HepG2 (cell line): ENCODE results near the gene FMC1. TPM values are rescaled to one million over a fixed set of nuclear protein-coding genes. Genes with fewer than 3 reads are reported as not detected.

Experiments
- ATF1 ChIP-seq: IDR thresholded peaks from 2 replicates; pipeline ENCODE4 v1.6.1; 2016; ENCODE audit warnings: mild to moderate bottlenecking, control low read depth
- HCFC1 ChIP-seq: fragments of 150-350 bp; IDR thresholded peaks from 2 replicates; pipeline ENCODE4 v1.6.1; 2014; ENCODE audit warnings: low read depth, low read length
- HNRNPLL ChIP-seq: fragments of 200-400 bp; formaldehyde crosslinking; IDR thresholded peaks from 2 replicates; pipeline ENCODE4 v1.6.1; 2017; ENCODE audit warnings: mild to moderate bottlenecking, low read depth, low read length; ENCODE audit not compliant: poor library complexity, severe bottlenecking
- MAFK ChIP-seq, 2 experiments: IDR thresholded peaks in 1 of 2; conservative IDR thresholded peaks in 1 of 2; 2 replicates each; pipeline ENCODE4 v1.6.1; 2011; ENCODE audit warnings: improper control_type of control experiment in 2 of 2, low read length in 2 of 2
- MIER3 ChIP-seq: IDR thresholded peaks from 2 replicates; pipeline ENCODE4 v1.6.1; 2016; ENCODE audit warnings: missing compliant biosample characterization, borderline replicate concordance
- MIXL1 ChIP-seq: IDR thresholded peaks from 2 replicates; pipeline ENCODE4 v1.6.1; 2016
- MXI1 ChIP-seq: IDR thresholded peaks from 3 replicates; pipeline ENCODE4 v1.6.1; 2012; ENCODE audit warnings: low read depth, low read length, inconsistent platforms, borderline replicate concordance
- NFATC3 ChIP-seq: sonication (generic); formaldehyde crosslinking; IDR thresholded peaks from 2 replicates; pipeline ENCODE4 v1.5.1; 2020; ENCODE audit warnings: mild to moderate bottlenecking, missing genetic modification reagents
- REL ChIP-seq: sonication (generic); formaldehyde crosslinking; conservative IDR thresholded peaks from 2 replicates; pipeline ENCODE4 v1.8.0; 2022; ENCODE audit warnings: mild to moderate bottlenecking, missing genetic modification reagents, moderate library complexity
- SP1 ChIP-seq, 2 experiments: fragments of 450-650 bp in 1 of 2; sonication (generic) in 1 of 2; formaldehyde crosslinking in 1 of 2; IDR thresholded peaks; 2 replicates each; pipeline versions ENCODE4 v1.4.0 to v1.6.1; 2016 to 2020; ENCODE audit warnings: missing genetic modification reagents in 1 of 2
- TCF12 ChIP-seq, 2 experiments: fragments of 450-650 bp in 1 of 2; sonication (generic) in 1 of 2; formaldehyde crosslinking in 1 of 2; IDR thresholded peaks; 2 replicates each; pipeline versions ENCODE4 v1.6.1 to v1.8.0; 2017 to 2022; ENCODE audit warnings: antibody characterized with exemption in 1 of 2, mild to moderate bottlenecking in 1 of 2, missing genetic modification reagents in 1 of 2, moderate library complexity in 1 of 2
- U2AF1 ChIP-seq: fragments of 200-400 bp; formaldehyde crosslinking; optimal IDR thresholded peaks from 2 replicates; pipeline ENCODE3; 2017; ENCODE audit warnings: mild to moderate bottlenecking, low read depth, low read length
- ZFP36 ChIP-seq: fragments of 150-350 bp; IDR thresholded peaks from 2 replicates; pipeline ENCODE4 v1.6.1; 2018; ENCODE audit warnings: borderline replicate concordance, low read length, low read depth; ENCODE audit not compliant: partially characterized antibody
- ZFP36L1 ChIP-seq: sonication (generic); formaldehyde crosslinking; IDR thresholded peaks from 2 replicates; pipeline ENCODE4 v1.8.0; 2022; ENCODE audit warnings: mild to moderate bottlenecking, missing genetic modification reagents, moderate library complexity
- ZFP36L2 ChIP-seq: sonication (generic); formaldehyde crosslinking; IDR thresholded peaks from 2 replicates; pipeline ENCODE4 v1.4.0; 2020; ENCODE audit warnings: missing genetic modification reagents
- ZNF121 ChIP-seq: sonication (generic); formaldehyde crosslinking; IDR thresholded peaks from 2 replicates; pipeline ENCODE4 v1.5.0; 2020; ENCODE audit warnings: mild to moderate bottlenecking, missing genetic modification reagents
- ZNF678 ChIP-seq: sonication (generic); formaldehyde crosslinking; IDR thresholded peaks from 2 replicates; pipeline ENCODE4 v1.4.0; 2020; ENCODE audit warnings: mild to moderate bottlenecking, missing genetic modification reagents
- ZNF766 ChIP-seq: sonication (generic); formaldehyde crosslinking; IDR thresholded peaks from 2 replicates; pipeline ENCODE4 v1.5.0; 2020; ENCODE audit warnings: missing genetic modification reagents, borderline replicate concordance
- ZSCAN21 ChIP-seq: sonication (generic); formaldehyde crosslinking; IDR thresholded peaks from 2 replicates; pipeline ENCODE4 v1.8.0; 2022; ENCODE audit warnings: mild to moderate bottlenecking, missing genetic modification reagents, moderate library complexity, borderline replicate concordance
- polyA plus RNA-seq, 8 experiments: library from polyadenylated mRNA; depleted of rRNA in 3 of 8; stranded (reverse) in 7 of 8; unstranded in 1 of 8; fragments of >200 nt; fragmentation: Illumina TruSeq in 4 of 8; extraction: Trizol in 4 of 8; gene quantifications; 2 replicates each; pipeline versions ENCODE4 v1.2.1 to v1.2.3, GENCODE V29; 2011 to 2016; ENCODE audit warnings: low read depth in 4 of 8, missing spikeins in 1 of 8, mixed read lengths in 1 of 8; ENCODE audit not compliant: insufficient read depth in 1 of 8
- total RNA-seq, 5 experiments: library from RNA; depleted of rRNA; stranded (reverse); fragments of >200 nt; fragmentation: Illumina TruSeq; extraction: Trizol; gene quantifications; 2 replicates each; pipeline ENCODE4 v1.2.3, GENCODE V29; 2016; ENCODE audit warnings: low read depth in 1 of 5
- TF ChIP-seq, protein P1 (sequence below): sonication (generic); formaldehyde crosslinking; IDR thresholded peaks from 2 replicates; pipeline ENCODE4 v1.4.0; 2020; ENCODE audit warnings: mild to moderate bottlenecking, missing genetic modification reagents
- TF ChIP-seq, protein P2 (sequence below): sonication (generic); formaldehyde crosslinking; IDR thresholded peaks from 2 replicates; pipeline ENCODE4 v1.5.0; 2020; ENCODE audit warnings: missing genetic modification reagents, mild to moderate bottlenecking, borderline replicate concordance
- TF ChIP-seq, protein P3 (sequence below): sonication (generic); formaldehyde crosslinking; IDR thresholded peaks from 2 replicates; pipeline ENCODE4 v1.8.0; 2022; ENCODE audit warnings: mild to moderate bottlenecking, missing genetic modification reagents, moderate library complexity

Gene FMC1
- total and polyA plus RNA-seq, 2 of the 13 experiments (the other 11 are each of a cell fraction or from before 2014, with no cell fraction given) = 39.2 to 50.7 TPM

DNA sequence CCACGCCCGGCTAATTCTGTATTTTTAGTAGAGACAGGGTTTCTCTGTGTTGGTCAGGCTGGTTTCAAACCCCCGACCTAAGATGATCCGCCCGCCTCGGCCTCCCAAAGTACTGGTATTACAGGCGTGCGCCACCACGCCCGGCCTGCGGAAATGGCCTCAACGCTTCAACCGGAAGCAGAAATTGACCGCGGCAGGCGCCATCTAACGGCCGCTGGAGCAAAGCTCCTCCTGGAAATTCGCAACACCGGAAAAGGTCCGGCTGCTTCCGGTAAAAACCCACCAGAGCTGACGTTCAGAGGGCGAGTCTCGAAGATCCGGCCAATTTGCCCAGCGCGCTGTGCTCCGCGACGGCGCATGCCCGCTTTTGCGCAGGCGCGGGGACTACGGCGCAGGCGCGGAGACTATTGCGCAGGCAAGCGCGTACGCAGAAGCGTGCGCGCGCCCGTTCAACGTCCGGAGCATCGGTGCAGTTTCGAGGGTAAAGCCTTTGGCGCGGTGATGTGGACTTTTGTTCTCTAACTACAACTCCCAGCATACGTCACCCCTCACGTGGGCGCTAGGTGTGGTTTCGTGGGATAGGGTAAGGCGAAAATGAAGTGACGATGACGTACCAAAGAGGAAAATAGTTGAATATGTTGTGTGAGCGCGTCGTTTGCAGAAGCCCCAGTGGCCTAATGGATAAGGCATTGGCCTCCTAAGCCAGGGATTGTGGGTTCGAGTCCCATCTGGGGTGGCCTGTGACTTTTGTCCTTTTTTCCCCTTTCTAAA is 915 bp upstream of the FMC1 start (continued):
- TF ChIP-seq ZFP36L1 = peak; percentile 24; the same call in 1 of the 2 replicates
- TF ChIP-seq ZFP36 = no peak
- peak; percentile 98 for TF ChIP-seq HNRNPLL
- peak; percentile 8; the same call in 1 of the 2 replicates for TF ChIP-seq MIXL1
- TF ChIP-seq, protein P1, sequence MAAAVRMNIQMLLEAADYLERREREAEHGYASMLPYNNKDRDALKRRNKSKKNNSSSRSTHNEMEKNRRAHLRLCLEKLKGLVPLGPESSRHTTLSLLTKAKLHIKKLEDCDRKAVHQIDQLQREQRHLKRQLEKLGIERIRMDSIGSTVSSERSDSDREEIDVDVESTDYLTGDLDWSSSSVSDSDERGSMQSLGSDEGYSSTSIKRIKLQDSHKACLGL (CRISPR knock-in tag) = 0 out of 2 replicates have a peak, but pooled peaks have one; percentile 19
- TF ChIP-seq, protein P2, sequence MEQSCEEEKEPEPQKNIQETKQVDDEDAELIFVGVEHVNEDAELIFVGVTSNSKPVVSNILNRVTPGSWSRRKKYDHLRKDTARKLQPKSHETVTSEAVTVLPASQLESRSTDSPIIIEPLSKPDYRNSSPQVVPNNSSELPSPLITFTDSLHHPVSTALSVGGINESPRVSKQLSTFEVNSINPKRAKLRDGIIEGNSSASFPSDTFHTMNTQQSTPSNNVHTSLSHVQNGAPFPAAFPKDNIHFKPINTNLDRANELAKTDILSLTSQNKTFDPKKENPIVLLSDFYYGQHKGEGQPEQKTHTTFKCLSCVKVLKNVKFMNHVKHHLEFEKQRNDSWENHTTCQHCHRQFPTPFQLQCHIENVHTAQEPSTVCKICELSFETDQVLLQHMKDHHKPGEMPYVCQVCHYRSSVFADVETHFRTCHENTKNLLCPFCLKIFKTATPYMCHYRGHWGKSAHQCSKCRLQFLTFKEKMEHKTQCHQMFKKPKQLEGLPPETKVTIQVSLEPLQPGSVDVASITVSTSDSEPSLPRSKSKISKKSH (CRISPR knock-in tag) = peak; percentile 94; the same call in 1 of the 2 replicates
- no peak for TF ChIP-seq MIER3
- TF ChIP-seq REL (CRISPR knock-in tag) = 0 out of 2 replicates have a peak, but pooled peaks have one; percentile 54
- peak; percentile 58; the same call in 1 of the 3 replicates for TF ChIP-seq MXI1
- no peak; a peak in 1 of 4 replicates for TF ChIP-seq MAFK (conservative IDR thresholded peaks at IDR 0.05 in 1 of 2, IDR thresholded peaks at IDR 0.05 in 1 of 2; ENCODE audit: low read length in 2 of 2)
- TF ChIP-seq ZSCAN21 (CRISPR knock-in tag) = 0 out of 2 replicates have a peak, but pooled peaks have one; percentile 11
- TF ChIP-seq HCFC1 = peak; percentile 53
- no peak for TF ChIP-seq ZNF121 (CRISPR knock-in tag)
- TF ChIP-seq, protein P3, sequence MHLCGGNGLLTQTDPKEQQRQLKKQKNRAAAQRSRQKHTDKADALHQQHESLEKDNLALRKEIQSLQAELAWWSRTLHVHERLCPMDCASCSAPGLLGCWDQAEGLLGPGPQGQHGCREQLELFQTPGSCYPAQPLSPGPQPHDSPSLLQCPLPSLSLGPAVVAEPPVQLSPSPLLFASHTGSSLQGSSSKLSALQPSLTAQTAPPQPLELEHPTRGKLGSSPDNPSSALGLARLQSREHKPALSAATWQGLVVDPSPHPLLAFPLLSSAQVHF (CRISPR knock-in tag) = peak; percentile 83; the same call in 1 of the 2 replicates
- no peak for TF ChIP-seq TCF12 (IDR thresholded peaks at IDR 0.05)
- no peak for TF ChIP-seq TCF12 (CRISPR knock-in tag; IDR thresholded peaks at IDR 0.05)
- peak; percentile 74; the same call in 1 of the 2 replicates for TF ChIP-seq NFATC3
- TF ChIP-seq ATF1 = peak; percentile 95
- TF ChIP-seq ZFP36L2 (CRISPR knock-in tag) = no peak
- peak; percentile 89; the same call in 1 of the 2 replicates for TF ChIP-seq ZNF678
- no peak for TF ChIP-seq SP1 (IDR thresholded peaks at IDR 0.05)
- 0 out of 2 replicates have a peak, but pooled peaks have one; percentile 13 for TF ChIP-seq SP1 (CRISPR knock-in tag; IDR thresholded peaks at IDR 0.05)
- TF ChIP-seq ZNF766 (CRISPR knock-in tag) = peak; percentile 34; the same call in 1 of the 2 replicates
- TF ChIP-seq U2AF1 = peak; percentile 19
